Stimulated activated CD4-positive, alpha-beta T cell treated with anti-CD3 and anti-CD28 coated beads, Interleukin-15, amount 100 ng/mL, for 48 hours (primary cell): ENCODE data around the gene TGFB1I1.
"Not testable (repeated sequence)": the region's sequence is repeated elsewhere in the genome, so short reads cannot be mapped to it uniquely, and the experiment has no call there.

Experiments used
- DNase-seq, 2 donors: peaks; one replicate each; pipeline ENCODE4 v3.0.0-alpha.2; 2020; ENCODE audit warnings: low read depth in 2 of 2

Gene TGFB1I1

DNA sequence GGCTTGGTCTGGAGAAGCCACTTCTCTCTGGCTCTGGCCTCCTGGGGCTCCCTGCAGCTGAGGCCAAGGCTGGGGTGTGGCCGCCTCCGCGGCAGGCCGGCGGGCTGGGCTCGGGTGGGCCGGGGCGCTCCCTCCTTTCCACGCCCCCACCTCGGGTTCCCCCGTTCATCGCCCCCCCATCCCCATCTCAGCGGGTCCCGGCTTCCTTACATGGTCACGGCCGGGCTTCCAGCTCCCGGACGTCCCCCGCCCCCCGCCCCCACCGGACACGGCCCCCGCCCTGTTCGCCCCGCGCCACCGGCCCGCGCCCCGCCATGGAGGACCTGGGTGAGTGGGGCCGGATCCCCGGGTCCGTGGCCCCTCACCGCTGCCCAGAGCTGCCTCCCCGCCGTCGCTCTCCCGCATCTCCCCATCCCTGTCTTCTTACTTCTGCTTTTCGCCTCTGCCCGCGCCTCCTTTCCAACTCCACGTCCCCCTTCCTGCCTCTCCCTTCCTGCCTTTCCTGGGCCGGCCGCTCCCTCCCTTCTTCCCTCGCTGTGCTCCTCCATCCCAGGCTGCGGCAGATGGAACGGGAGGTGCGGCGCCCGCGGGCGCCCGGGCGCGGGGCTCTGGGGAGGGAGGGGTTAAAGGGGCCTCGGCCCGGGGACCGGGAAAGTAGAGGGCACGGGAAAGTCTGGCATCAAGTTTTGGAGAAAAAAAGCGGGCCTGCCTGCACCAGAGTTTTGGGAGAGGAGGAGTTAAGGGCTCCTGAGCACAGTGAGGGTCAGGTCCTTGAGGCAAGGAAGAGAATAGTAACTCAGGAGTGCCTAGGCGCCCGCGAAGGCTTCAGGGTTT, at the start of gene TGFB1I1:
Gene TGFB1I1, plus strand, starts transcription at position 278 of the 834 bp plus-strand sequence. Its CDS starts 37 bp downstream, at position 315.
- DNase-seq, result no peak

DNA sequence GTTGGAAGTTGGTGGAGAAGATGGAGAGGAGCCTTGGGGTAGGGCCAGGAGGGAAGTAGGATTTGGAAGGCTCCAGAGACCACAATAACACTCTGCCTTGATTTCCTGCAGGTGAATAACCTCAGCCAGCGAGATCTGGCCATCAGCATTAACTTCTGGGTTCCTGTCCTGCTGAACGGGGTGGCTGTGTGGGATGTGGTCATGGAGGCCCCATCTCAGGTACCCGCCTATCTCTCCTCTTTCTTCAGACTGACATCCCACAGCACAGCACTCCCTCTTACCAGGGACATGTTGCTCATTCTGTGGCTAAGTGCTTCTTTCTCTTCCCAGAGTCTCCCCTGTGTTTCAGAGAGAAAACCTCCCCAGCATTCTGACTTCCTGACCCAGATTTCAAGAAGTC, 48.7 kb upstream of the TGFB1I1 start:
- no peak for DNase-seq

DNA sequence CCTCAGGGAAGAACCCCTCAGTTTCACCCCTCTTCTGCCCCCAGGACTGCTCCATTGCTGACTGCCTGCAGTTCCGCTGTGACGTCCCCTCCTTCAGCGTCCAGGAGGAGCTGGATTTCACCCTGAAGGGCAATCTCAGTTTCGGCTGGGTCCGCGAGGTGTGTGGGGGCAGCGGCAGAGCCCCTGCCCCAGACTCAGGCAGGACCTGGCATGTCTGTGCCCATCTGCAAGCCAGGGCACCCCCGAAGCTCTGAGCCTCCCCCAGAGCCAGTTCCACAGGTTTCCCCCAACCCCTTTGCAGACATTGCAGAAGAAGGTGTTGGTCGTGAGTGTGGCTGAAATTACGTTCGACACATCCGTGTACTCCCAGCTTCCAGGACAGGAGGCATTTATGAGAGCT, 48.2 kb upstream of the TGFB1I1 start:
- no peak for DNase-seq

DNA sequence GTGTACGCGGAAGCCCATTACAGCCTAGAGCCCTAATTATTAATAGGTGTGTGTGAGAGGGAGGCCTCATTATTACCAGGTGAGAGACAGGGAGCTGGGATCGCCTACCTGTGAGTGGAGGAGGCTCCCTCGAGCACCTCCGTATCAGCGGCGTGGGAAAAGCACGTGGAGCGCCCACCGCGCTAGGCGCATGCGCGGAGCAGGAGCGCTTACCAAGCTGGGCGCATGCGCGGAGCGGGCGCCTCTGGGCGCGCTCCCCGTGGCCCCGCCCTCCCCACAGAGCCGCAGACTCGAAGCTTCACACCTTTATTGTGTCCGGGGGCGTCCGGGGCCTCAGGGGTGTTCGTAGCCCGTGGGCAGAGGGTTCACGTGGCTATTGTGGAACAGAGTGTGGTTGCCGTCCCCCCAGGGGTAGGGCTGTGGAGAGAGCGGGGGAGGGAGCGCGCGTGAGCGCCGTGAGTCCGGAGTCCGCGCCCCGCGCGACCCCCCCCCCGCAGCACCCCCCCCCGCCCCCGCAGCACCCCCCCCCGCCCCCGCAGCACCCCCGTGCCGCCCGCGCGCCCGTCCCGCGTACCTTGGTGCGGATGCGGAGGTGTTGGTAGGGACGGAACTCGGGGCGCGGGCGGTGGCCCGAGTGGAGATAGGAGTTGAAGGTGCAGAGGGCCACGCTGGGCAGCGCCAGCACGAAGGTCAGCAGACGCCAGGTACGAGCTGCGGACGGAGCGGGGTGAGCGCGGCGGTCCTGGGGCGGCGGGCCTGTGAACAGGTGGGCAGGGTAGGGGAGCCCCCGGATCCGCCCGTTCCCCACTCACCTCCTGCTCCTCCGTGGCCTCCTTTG, 44.3 kb upstream of the TGFB1I1 start:
- peak; percentile 40 to 41 for DNase-seq

DNA sequence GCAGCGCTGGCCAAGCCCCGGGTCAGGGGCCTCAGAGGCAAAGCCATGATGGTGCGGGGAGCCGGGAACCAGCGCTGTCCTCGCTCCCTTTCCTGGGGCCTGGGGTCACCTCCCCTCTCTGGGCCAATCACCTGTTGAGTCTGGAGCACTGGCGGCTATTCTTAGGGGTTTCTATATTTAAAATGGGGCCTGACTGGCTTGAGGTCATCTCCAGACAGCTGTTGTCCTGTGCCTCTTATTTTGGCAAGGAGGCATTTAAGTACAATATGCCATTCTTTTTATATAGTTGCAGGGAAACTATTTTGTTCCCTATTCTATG, 43.7 kb upstream of the TGFB1I1 start, which contains the start of gene COX6A2:
Gene COX6A2, minus strand, starts transcription at position 82 of the 319 bp plus-strand sequence. Its CDS starts 35 bp downstream, at position 47.
- no peak for DNase-seq

DNA sequence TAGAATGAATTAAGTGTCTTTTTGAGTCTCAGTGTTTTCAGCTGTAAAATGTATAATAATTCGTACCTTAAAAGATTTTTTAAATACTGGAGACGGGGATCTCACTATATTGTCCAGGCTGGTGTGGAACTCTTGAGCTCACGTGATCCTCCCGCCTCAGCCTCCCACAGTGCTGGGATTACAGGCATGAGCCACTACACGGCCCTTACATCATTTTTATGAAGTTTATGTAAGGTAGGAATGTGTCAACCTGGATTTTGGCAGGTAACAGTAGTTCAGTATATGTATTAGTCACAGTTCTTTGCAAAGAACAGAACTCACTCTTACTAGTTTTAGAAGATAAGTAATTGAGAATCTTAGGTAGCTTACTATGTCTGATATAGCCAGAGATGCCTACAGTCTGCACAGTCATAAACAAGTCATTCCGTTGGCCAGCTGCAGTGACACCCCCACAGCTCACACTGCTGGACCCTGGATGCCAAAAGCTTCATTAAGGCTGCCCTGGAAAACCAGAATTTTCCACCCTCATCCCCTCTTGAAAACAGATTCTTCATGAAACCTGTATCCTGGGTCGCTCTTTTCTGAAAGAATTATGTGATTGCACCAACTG, 43.2 kb upstream of the TGFB1I1 start:
- no peak for DNase-seq

DNA sequence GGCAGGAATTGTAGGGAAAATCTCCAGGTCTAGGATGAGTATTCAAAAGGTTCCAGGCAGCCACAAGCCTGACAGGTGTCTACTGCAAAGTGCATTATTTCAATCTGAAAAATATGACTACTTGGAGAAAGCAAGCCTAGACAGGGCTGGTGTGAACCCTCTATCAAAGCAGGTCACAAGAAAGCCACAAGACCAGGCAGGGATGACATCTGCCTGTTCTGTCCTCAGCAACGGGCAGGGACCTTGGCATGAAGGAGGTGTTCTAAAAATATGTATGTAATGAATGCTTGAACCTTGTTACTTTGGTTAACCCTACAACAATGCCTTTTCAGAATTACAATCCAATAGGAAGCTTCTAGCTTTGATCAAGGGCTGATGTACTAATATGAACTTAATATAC, 42.6 kb upstream of the TGFB1I1 start:
- DNase-seq, result no peak

DNA sequence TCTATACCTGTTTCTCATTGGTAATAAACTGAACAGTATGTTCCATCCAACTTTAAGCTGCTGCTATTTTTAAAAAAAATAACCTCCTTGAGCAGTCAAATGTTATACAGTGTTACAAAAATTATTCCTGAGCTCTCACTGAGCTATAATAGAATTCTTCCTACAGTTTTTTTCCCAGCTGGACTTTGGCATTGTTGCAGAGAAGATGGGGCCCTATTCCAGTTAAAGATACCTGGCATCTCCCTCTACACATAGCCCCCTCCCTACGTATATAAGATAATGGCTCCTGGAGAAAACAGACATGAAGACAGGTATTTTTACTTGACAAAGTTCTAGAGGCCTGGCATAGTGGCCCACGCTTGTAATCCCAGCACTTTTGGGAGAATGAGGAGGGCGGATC, 42.2 kb upstream of the TGFB1I1 start:
- no peak for DNase-seq

DNA sequence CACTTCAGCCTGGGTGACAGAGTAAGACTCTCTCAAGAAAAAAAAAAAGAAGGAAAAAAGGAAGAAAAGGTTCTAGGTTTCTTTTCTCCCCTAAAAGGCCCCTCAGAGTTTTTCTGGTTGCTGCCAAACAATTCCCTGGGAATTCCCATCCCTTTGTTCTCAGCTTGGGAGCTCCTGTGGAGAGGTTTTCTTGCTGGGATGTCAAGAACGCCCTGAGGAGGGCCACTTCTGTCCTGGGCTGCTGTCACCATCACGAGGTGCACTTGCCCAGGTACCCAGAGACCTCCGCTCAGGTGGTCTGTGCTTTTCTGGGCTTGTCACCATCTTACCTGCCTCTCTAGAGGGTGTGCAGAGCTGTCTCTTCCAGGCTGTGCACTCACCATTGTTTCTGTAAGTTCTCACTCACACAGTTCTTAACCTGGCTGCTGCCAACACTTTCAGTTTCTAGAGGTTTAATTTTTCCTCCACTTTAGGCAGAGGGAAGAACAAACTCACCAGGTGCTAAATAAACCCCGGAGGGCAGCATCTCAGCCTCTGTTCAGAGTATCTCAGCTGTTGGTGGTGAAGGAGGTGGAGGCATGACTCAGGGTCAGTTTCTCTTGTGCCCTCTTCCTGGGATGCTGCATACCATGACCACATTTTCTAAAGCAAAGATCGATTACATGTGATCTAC, 41.4 kb upstream of the TGFB1I1 start:
- DNase-seq, result no peak

DNA sequence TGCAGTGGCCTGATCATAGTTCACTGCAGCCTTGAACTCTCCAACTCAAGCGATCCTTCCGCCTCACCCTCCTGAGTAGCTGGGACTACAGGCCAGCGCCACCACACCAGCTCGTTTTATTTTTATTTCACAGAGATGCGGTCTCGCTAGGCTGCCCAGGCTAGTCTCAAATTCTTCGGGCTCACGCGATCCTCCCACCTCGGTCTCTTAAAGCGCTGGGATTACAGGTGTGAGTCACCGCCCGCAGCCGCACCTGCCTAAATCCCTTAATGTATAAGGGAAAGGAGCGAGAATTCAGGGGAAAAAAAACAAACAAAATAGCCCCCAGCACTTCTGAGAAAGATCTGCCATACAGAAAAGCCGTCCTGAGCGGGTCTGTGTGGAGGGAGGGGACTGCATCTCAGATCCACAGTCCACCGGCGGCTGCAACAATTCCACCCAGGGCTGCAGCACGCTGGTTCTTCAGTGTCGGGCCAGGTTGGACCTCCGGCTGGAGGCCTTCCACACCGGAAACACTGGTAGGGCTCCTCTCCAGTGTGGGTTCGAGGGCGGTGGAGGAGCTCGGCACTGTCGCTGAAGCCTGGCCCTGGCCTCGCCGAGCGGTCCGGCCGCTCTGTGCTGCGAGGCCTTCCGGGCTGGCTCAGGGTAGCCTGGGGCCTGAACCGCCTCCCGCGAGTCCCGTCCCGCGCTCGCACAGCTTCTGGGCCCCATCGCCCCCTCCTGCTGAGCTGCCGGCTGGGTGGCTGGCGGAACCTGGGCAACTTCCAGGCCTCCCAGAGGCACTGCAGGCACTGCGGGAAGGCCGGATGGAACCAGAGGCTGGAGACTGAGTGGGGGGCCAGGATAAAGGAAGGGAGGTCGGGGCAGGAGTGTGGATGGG, 36.4 kb upstream of the TGFB1I1 start:
- DNase-seq, result no peak

DNA sequence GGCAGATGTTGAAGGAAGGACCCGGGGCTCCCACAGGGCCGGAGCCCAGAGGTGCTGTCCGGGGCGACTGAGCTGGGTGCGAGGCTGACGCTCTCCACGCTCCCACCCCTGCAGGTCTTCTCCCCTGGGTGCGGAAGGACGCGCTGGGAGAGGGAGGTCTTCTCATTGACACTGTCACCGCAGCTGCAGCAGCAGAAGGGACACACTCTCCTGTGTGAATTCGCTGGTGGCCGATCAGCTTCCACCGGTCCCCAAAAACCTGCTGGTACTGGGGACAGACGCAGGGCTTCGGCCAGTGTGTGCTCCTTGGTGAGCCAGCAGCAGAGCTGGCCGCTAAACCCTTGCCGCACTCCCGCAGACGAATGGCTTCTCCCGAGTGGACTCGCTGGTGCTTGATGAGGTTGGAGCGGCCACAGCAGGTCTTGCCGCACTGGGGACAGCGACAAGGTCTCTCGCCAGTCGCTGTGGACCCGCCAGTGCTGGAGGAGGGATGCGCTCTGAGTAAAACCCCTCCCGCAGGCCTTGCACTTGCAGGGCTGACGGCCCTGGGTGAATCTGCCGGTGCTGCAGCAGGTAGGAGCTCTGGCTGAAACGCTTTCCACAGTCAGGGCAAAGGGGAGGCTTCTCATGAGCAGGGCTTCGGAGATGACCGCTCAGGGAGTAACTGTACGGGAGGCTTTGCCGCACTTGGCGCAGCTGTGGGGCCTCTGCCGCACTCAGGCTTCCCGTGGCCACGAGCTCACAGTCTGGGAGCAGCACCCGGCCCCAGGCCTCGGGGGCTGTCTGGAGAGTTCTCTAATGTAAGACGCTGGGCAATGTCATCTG, 35.5 kb upstream of the TGFB1I1 start:
- no peak for DNase-seq

DNA sequence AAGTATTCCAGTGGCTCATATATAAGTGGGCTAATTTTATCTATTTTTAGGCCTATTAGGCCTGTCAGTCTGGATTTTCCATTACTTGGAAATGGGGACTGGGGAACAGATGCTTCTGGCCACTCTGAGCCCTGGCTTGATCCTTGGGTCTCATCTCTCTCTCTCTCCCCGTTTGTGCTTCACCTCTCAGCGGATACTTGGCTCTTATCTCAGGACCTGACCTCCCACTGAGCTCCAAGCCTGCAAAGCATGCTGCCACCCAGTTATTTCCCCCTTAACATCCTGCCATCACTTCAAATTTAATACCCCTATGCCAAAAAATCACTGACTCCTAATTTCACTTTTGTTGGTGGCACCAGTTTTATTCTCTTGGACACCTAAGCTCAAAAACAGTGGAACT, 33.5 kb upstream of the TGFB1I1 start:
- DNase-seq, result no peak

DNA sequence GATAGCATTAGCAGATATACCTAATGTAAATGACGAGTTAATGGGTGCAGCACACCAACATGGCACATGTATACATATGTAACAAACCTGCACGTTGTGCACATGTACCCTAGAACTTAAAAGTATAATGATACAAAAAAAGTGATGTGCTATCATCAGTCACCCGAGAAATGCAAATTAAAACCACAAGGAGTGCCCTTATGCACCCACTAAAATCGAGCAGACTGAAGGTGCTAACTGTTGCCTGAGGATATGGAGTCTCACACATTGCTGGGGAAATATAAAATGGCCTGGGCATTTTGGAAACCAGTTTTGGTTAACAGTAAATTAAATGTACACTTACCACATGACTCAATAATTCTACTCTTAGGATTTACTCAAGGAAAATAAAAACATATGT, 32.9 kb upstream of the TGFB1I1 start:
- DNase-seq, result not testable (repeated sequence)

DNA sequence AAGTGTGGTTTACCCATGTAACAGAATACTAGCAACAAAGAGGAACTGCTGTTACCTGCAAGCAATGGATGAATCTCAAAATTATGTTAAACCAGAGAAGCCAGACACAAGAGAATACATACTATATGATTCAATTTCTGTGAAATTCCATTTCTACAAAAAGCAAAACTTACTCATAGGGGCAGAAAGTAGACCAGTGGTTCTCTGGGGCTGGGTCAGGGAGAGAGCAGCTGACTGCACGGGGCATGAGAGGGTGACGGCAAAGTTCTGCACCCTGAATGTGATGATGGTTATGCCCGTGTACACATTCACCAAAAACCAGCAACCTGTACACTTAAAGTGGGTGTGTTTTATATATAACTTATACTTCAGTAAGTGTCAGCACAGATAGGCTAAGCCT, 32.4 kb upstream of the TGFB1I1 start:
- no peak for DNase-seq

DNA sequence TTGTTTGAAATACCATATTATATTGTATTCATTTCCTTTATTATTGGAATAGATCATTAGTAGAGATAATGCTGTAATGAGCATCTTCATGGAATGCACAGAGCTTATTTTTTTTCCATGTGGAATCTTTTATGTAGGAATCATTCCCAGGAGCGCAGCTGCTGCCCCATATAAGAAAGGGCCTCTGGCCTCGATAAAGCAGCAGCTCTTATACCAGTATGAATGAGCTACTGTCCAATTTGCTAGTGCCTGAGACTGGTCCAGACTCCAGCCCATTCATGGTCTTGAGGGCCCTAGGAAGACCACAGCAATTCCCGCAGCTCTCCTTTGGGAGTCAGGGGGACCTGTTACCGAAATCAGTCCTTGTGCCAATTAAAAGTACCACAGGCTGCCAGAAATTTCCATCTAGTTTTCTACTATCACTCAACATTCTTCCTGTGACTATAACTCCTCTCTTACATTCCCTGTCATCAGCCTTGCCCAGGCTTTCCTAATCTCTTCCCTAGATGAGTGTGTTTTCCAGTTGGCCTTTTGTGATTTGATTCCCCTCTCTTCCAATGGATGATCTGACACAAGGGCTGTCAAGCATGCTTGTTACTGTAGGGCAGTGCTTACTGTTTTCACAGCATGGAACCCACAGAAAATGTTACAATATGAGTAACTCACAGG, 31.3 kb upstream of the TGFB1I1 start:
- DNase-seq, result no peak

DNA sequence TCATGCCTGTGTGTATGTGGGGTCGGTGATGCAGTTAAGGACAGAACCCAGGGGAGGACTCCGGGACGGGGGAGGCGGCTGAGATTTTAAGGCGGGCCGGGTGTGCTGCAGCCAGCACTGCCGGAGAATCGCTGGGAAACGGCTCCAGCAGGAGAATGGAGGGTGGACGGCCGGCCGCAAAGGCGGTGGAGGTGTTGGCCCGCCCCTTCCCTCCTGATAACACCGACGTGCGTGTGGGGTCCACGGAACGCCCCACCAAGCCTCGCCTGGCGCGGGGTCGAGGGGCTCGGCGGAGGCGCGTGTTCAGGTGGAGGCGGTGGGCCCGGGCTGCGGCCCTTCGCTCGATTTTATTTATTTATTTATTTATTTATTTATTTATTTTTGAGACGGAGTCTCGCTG, 30.0 kb upstream of the TGFB1I1 start:
- no peak for DNase-seq

DNA sequence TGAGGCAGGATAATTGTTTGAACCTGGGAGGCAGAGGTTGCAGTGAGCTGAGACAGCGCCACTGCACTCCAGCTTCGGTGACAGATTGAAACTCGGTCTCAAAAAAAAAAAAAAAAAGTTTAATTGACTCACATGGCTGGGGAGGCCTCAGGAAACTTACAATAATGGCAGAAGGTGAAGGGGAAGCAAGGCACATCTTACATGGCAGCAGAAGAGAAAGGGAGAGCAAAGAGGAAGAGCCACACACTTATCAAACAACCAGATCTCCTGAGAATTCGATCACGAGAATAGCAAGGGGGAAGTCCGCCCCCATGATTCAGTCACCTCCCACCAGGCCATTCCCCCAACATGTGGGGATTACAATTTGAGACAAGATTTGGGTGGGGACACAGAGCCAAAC, 26.0 kb upstream of the TGFB1I1 start:
- DNase-seq, result not testable (repeated sequence)

DNA sequence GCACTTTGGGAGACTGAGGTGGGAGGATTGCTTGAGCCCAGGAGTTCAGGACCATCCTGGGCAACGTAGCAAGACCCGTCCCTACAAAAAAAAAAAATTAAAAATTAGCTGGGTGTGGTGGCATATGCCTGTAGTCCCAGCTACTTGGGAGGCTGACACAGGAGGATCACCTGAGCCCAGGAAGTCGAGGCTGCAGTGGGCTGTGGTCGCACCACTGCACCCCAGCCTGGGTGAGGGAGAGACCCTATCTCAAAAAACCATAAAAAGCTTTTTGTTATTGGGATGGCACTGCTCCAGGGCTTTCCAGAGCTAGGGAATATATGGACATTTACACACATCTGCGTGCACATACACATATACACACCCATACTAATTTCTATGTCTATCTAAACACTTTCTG, 20.8 kb upstream of the TGFB1I1 start:
- DNase-seq, result no peak

DNA sequence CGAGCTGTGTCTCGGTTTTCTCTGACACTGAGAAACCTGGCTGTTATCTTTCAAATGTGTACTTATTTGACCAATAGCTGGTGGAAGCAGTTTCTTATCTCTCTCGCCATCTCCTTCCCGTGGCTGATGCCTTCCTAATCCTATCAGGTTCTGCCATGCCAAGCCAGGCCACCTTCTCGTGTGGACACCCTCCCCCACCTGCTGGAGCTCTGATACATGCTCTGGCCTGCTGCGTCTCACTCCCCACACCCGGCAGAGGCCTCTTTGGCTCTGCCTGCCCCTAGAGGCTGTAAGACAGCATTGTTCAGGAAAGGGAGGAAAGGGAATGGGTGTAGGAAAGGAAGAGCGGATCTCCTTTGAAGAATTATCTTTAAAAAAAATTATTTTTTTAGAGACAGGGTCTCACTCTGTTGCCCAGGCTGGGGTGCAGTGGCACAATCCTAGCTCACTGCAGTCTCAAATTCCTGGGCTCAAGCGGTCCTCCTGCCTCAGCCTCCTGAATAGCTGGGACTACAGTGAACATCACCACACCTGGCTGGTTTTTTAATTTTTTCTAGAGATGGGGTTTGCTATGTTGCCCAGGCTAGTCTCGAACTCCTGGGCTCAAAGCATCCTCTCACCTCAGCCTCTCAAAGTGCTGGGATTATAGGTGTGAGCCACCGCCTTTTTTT, 20.1 kb upstream of the TGFB1I1 start:
- no peak for DNase-seq
